Measurements from ENCODE around the gene ARHGEF9.
"Not testable (repeated sequence)": the region's sequence is repeated elsewhere in the genome, so short reads cannot be mapped to it uniquely, and the experiment has no call there.

ARHGEF9 gene

GRCh38 chrX:63656871-63657580, 128.0 kb downstream of the ARHGEF9 start:
- no peak for DNase-seq

GRCh38 chrX:63652086-63652765, 132.8 kb downstream of the ARHGEF9 start:
- DNase-seq = no peak

- DNase-seq = not testable (repeated sequence)
Observed at GRCh38 chrX:63645748-63646147, 139.3 kb downstream of the ARHGEF9 start.

- no peak for DNase-seq
Observed at GRCh38 chrX:63635750-63636149, 149.3 kb downstream of the ARHGEF9 start.

GRCh38 chrX:63613531-63614028, 171.4 kb downstream of the ARHGEF9 start:
- DNase-seq = no peak

DNA sequence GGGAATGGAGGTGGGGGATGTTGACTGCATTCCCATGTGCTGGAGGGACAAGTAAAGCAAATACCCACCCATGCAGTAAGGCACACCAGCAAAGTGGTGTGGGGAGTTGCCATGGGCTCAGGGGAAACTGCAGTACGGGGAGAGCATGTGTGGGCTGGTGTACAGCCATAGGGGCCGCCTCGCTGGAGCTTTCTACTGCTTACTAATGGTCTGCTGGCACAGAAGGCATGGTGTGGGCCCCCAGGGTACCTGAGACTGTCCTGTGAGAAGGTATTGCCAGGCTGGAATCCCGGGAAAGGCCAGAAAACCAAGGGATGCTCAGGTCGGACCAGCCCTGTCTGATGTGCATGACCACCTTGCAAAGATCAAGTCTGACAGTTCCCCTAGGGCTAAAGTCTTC, 199.1 kb downstream of the ARHGEF9 start:
- no peak for DNase-seq
